Endothelial cell (in vitro differentiated cells): ENCODE data around the gene TEAD1. TPM values are rescaled to one million over a fixed set of nuclear protein-coding genes. Genes with fewer than 3 reads are reported as not detected.

Experiments used
- DNase-seq: peaks from one replicate; pipeline ENCODE4 v3.0.0; 2021; ENCODE audit warnings: low spot score
- H3K27ac Mint-ChIP-seq: one replicate; pipeline ENCODE4 v1.8.0; 2021; ENCODE audit warnings: mixed read lengths, inconsistent platforms; ENCODE audit not compliant: unreplicated experiment
- H3K27me3 Mint-ChIP-seq: one replicate; pipeline ENCODE4 v1.8.0; 2021; ENCODE audit warnings: mild to moderate bottlenecking, moderate library complexity, mixed read lengths, inconsistent platforms; ENCODE audit not compliant: unreplicated experiment
- H3K36me3 Mint-ChIP-seq: one replicate; pipeline ENCODE4 v1.8.0; 2021; ENCODE audit warnings: mild to moderate bottlenecking, low read depth, mixed read lengths, inconsistent platforms; ENCODE audit not compliant: unreplicated experiment
- H3K4me1 Mint-ChIP-seq: one replicate; pipeline ENCODE4 v1.8.0; 2021; ENCODE audit warnings: mild to moderate bottlenecking, mixed read lengths, inconsistent platforms; ENCODE audit not compliant: unreplicated experiment
- H3K4me3 Mint-ChIP-seq: one replicate; pipeline ENCODE4 v1.8.0; 2021; ENCODE audit warnings: mild to moderate bottlenecking, mixed read lengths, inconsistent platforms; ENCODE audit not compliant: unreplicated experiment
- H3K9me3 Mint-ChIP-seq: one replicate; pipeline ENCODE4 v1.8.0; 2021; ENCODE audit warnings: mixed read lengths, inconsistent platforms; ENCODE audit not compliant: unreplicated experiment
- CTCF ChIP-seq: fragments of 200-600 bp; sonication (generic); IDR thresholded peaks from one replicate; pipeline ENCODE4 v1.5.0; 2021; ENCODE audit warnings: antibody characterized with exemption; ENCODE audit not compliant: unreplicated experiment
- total RNA-seq: library from RNA; stranded (reverse); fragmentation: NEBNext Ultra II Directional; extraction: Animal tissue kit (Norgen Biotek cat#: 25700); gene quantifications from one replicate; pipeline ENCODE4 v1.2.1, GENCODE V29; 2021; ENCODE audit not compliant: unreplicated experiment

The TEAD1 gene
- total RNA-seq, 1 donor from 2014 or later: 54.4 TPM

- H3K27ac Mint-ChIP-seq: peak overlapping the region; percentile 58
- no peak for TF ChIP-seq CTCF
- H3K4me3 Mint-ChIP-seq: no peak overlapping the region
- H3K27me3 Mint-ChIP-seq: peaks cover 1% of the 10 kb centered on the region
- DNase-seq: no peak
- no peaks in the 10 kb centered on the region for H3K9me3 Mint-ChIP-seq
- no peaks in the 10 kb centered on the region for H3K36me3 Mint-ChIP-seq
- peaks cover 74% of the 10 kb centered on the region for H3K4me1 Mint-ChIP-seq
These were observed 51.9 kb downstream of the TEAD1 start for GRCh38 chr11:12725863-12726682.

- TF ChIP-seq CTCF: no peak
- Mint-ChIP-seq H3K4me3 (no peak overlapping the region), H3K9me3 (no peaks in the 10 kb centered on the region), H3K4me1 (peaks cover 58% of the 10 kb centered on the region), H3K36me3 (no peaks in the 10 kb centered on the region), H3K27me3 (peaks cover 1% of the 10 kb centered on the region), H3K27ac (no peak overlapping the region)
- no peak for DNase-seq
These were observed 53.5 kb downstream of the TEAD1 start for GRCh38 chr11:12727563-12728211.

GRCh38 chr11:12728417-12728816, 54.2 kb downstream of the TEAD1 start:
- DNase-seq: no peak
- no peak overlapping the region for H3K27ac Mint-ChIP-seq
- H3K36me3 Mint-ChIP-seq: no peaks in the 10 kb centered on the region
- H3K4me1 Mint-ChIP-seq: peaks cover 51% of the 10 kb centered on the region
- no peak for TF ChIP-seq CTCF
- H3K4me3 Mint-ChIP-seq: no peak overlapping the region
- H3K27me3 Mint-ChIP-seq: peaks cover 1% of the 10 kb centered on the region
- H3K9me3 Mint-ChIP-seq: no peaks in the 10 kb centered on the region

- DNase-seq: no peak
- Mint-ChIP-seq H3K36me3 (no peaks in the 10 kb centered on the region), H3K27me3 (no peaks in the 10 kb centered on the region), H3K9me3 (no peaks in the 10 kb centered on the region), H3K27ac (no peak overlapping the region), H3K4me3 (no peak overlapping the region), H3K4me1 (peaks cover 36% of the 10 kb centered on the region)
- no peak for TF ChIP-seq CTCF
These were observed 55.7 kb downstream of the TEAD1 start for GRCh38 chr11:12729941-12730340.

GRCh38 chr11:12731841-12732336, 57.7 kb downstream of the TEAD1 start:
- no peak for DNase-seq
- no peaks in the 10 kb centered on the region for H3K36me3 Mint-ChIP-seq
- peaks cover 23% of the 10 kb centered on the region for H3K4me1 Mint-ChIP-seq
- no peak overlapping the region for H3K27ac Mint-ChIP-seq
- H3K4me3 Mint-ChIP-seq: no peak overlapping the region
- no peaks in the 10 kb centered on the region for H3K9me3 Mint-ChIP-seq
- H3K27me3 Mint-ChIP-seq: no peaks in the 10 kb centered on the region
- TF ChIP-seq CTCF: no peak
